ENCODE data around the gene HLA-F. TPM values are rescaled to one million over a fixed set of nuclear protein-coding genes. Genes with fewer than 3 reads are reported as not detected.

Gene HLA-F
- total and polyA plus RNA-seq, 12 donors = 24.0 to 191 (median 31.9) TPM

GRCh38 chr6:29734046-29735018 is 11.1 kb downstream of the HLA-F start:
- H3K4me3 ChIP-seq = no peak overlapping the region
- H3K9me3 ChIP-seq = peaks cover 0 to 7% (median 0%) of the 10 kb centered on the region in 11 donors
- 60 to 80% methylated on average over 3 of the region's 3 CpGs for WGBS, 2 donors
- ATAC-seq (no peak), DNase-seq (no peak)
- no peaks in the 10 kb centered on the region for H3K27me3 ChIP-seq
- intact Hi-C loops (cut with DNase I) = loop anchor here in 5 of 10 donors (5.0 to 10.0 kb wide), 3 partner anchors 58 to 103 kb away; no protein-coding TSS in a partner anchor
- H3K4me1 ChIP-seq = peaks cover 0 to 21% (median 10%) of the 10 kb centered on the region in 9 donors
- TF ChIP-seq CTCF (IDR thresholded peaks at IDR 0.05) = no peak
- H3K27ac ChIP-seq = no peak overlapping the region
- peaks cover 0 to 13% (median 0%) of the 10 kb centered on the region in 9 donors for H3K36me3 ChIP-seq

- 24 to 46% methylated on average over 2 of the region's 2 CpGs for whole genome bisulfite sequencing, 2 donors
- peaks cover 0 to 21% (median 10%) of the 10 kb centered on the region in 9 donors for H3K4me1 ChIP-seq
- peaks cover 0 to 7% (median 0%) of the 10 kb centered on the region in 11 donors for H3K9me3 ChIP-seq
- ATAC-seq (peak in 6 of 8 donors; percentile 66 to 84 (median 74)), DNase-seq (no peak)
- H3K27me3 ChIP-seq = no peaks in the 10 kb centered on the region
- H3K4me3 ChIP-seq = no peak overlapping the region
- H3K36me3 ChIP-seq = peaks cover 0 to 13% (median 0%) of the 10 kb centered on the region in 9 donors
- H3K27ac ChIP-seq = no peak overlapping the region
- no peak for TF ChIP-seq CTCF (IDR thresholded peaks at IDR 0.05)
- intact Hi-C loops (cut with DNase I) = loop anchor here in 5 of 10 donors (5.0 to 10.0 kb wide), 3 partner anchors 56 to 101 kb away; no protein-coding TSS in a partner anchor
Measured at GRCh38 chr6:29736563-29736962, 13.3 kb downstream of the HLA-F start.

GRCh38 chr6:29737707-29738630 is 14.7 kb downstream of the HLA-F start:
- ATAC-seq = peak; percentile 61 to 94 (median 90)
- DNase-seq = peak; percentile 46 to 66
- peak; percentile 52 to 80 (median 73) for TF ChIP-seq CTCF (IDR thresholded peaks at IDR 0.05)
- H3K27me3 ChIP-seq = no peaks in the 10 kb centered on the region
- intact Hi-C loops (cut with DNase I) = loop anchor here in 7 of 10 donors (1.0 to 10.0 kb wide), 6 partner anchors 15 to 99 kb away; no protein-coding TSS in a partner anchor
- H3K4me1 ChIP-seq = peaks cover 0 to 21% (median 10%) of the 10 kb centered on the region in 9 donors
- H3K4me3 ChIP-seq = no peak overlapping the region
- H3K9me3 ChIP-seq = peaks cover 0 to 7% (median 0%) of the 10 kb centered on the region in 11 donors
- WGBS, 2 donors = 49 to 52% methylated on average over 9 of the region's 9 CpGs
- H3K36me3 ChIP-seq = peaks cover 0 to 13% (median 0%) of the 10 kb centered on the region in 9 donors
- peak overlapping the region in 1 of 10 donors; percentile 35 for H3K27ac ChIP-seq
